A673 (cell line): ENCODE data around the gene ACKR2. TPM values are rescaled to one million over a fixed set of nuclear protein-coding genes. Genes with fewer than 3 reads are reported as not detected.

Source experiments
- BruUV-seq: library from RNA; stranded (reverse); fragments of 400-500 nt; replicated peaks from 2 replicates; lab custom pipeline; 2021; lab: Mats Ljungman, UMichigan
- CTCF ChIA-PET: fragments of 300-600 bp; sonication (Branson Sonifier 250); formaldehyde crosslinking; loops from one replicate; lab custom pipeline; 2022; ENCODE audit warnings: antibody characterized with exemption; lab: Charles Lee
- POLR2A ChIA-PET: fragments of 300-600 bp; sonication (Branson Sonifier 250); formaldehyde crosslinking; loops from one replicate; lab custom pipeline; 2022; ENCODE audit warnings: antibody characterized with exemption; ENCODE audit not compliant: low non-redundant PET; lab: Charles Lee
- DNase-seq: peaks from one replicate; pipeline ENCODE4 v3.0.0-alpha.2; 2015; ENCODE audit warnings: low spot score
- H3K27ac ChIP-seq: fragments of 200-600 bp; sonication (generic); 2 replicates; pipeline ENCODE4 v1.5.1; 2016; ENCODE audit warnings: mixed run types, low read depth, mild to moderate bottlenecking, mixed read lengths, antibody characterized with exemption, low read length; ENCODE audit not compliant: poor library complexity, severe bottlenecking
- H3K27me3 ChIP-seq: fragments of 200-600 bp; sonication (generic); replicated peaks from 2 replicates; pipeline ENCODE4 v1.6.1; 2017; ENCODE audit warnings: mixed run types, low read depth, mild to moderate bottlenecking, mixed read lengths, antibody characterized with exemption, low read length; ENCODE audit not compliant: insufficient read depth, poor library complexity
- H3K36me3 ChIP-seq: fragments of 200-600 bp; sonication (generic); 2 replicates; pipeline ENCODE4 v1.6.1; 2016; ENCODE audit warnings: mixed run types, mild to moderate bottlenecking, mixed read lengths, antibody characterized with exemption, low read length; ENCODE audit not compliant: insufficient read depth, poor library complexity, severe bottlenecking
- H3K4me1 ChIP-seq: fragments of 200-600 bp; sonication (generic); 2 replicates; pipeline ENCODE4 v1.6.1; 2017; ENCODE audit warnings: mixed run types, mild to moderate bottlenecking, mixed read lengths, antibody characterized with exemption, low read length; ENCODE audit not compliant: insufficient read depth, poor library complexity, severe bottlenecking
- H3K4me3 ChIP-seq: fragments of 200-600 bp; sonication (generic); 2 replicates; pipeline ENCODE4 v1.5.1; 2016; ENCODE audit warnings: low read depth, mixed run types, mild to moderate bottlenecking, mixed read lengths, low read length; ENCODE audit not compliant: poor library complexity, severe bottlenecking
- H3K9me3 ChIP-seq: fragments of 200-600 bp; sonication (generic); 2 replicates; pipeline ENCODE4 v1.6.1; 2016; ENCODE audit warnings: mixed run types, low read depth, mild to moderate bottlenecking, mixed read lengths, antibody characterized with exemption, low read length; ENCODE audit not compliant: poor library complexity, severe bottlenecking
- EZH2 ChIP-seq: fragments of 200-600 bp; sonication (generic); IDR thresholded peaks from 2 replicates; pipeline ENCODE4 v1.6.1; 2017; ENCODE audit warnings: borderline replicate concordance, low read depth, mild to moderate bottlenecking, mixed read lengths, antibody characterized with exemption, low read length; ENCODE audit not compliant: poor library complexity, severe bottlenecking
- intact Hi-C: fragments of 100-400 bp; cut with micrococcal nuclease; formaldehyde crosslinking; loops from one replicate; pipeline ENCODE4 v1.10.0; 2022; ENCODE audit not compliant: unreplicated experiment
- total RNA-seq: library from RNA; stranded (reverse); gene quantifications from 2 replicates; pipeline ENCODE4 v1.2.3, GENCODE V29; 2021
- TF ChIP-seq, protein P1 (sequence below): fragments of 300-800, 200-600 bp; sonication (generic); conservative IDR thresholded peaks from 2 replicates; pipeline ENCODE4 v1.5.1; 2017; ENCODE audit warnings: low read depth, mild to moderate bottlenecking, antibody characterized with exemption, low read length, moderate library complexity, mixed read lengths

The ACKR2 gene
- total RNA-seq, 1 experiment from 2014 or later, result not detected

DNA sequence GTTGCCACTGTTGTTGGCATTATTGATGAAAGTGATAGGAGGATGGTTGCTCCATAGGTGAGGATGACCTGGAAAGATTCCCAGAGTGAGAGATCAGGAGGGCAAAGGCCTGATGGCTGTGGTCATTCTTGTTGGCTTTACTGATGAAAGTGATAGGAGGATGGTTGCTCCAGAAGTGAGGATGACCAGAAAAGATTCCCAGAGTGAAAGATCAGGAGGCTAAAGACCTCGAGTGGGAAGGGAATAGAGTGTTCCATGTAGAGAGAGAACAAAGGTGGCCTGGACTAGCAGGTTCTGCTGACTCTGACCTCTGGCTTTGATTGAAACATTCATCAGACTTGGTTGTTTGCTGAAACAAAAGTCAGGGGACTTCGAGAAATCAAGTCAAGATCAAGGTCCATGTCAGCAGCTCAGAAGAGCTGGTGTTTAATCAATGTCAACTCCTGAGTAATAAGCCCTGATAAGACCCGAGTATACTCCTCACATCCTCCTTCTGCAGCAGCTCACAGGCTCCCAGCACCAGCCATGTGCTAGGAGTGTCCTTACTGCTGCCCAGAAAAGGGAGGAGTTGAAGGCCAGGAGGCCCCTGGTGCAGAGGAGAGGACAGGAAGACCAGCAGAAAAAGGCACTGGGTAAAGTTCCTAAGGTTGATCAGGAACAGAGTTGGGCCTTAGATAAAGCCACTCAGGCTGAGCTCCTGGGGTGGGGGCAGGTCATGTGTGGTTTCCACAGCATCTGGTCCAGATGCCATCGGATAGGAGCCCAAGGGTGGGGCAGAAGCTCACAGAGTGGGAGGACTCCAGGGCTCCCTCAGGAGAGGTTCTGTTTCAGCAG, 46.5 kb downstream of the ACKR2 start:
- Histone ChIP-seq H3K36me3 (no peaks in the 10 kb centered on the region), H3K4me3 (no peak overlapping the region), H3K4me1 (no peaks in the 10 kb centered on the region), H3K9me3 (no peaks in the 10 kb centered on the region), H3K27ac (no peak overlapping the region), H3K27me3 (no peaks in the 10 kb centered on the region)
- CTCF ChIA-PET, result no interaction called here
- DNase-seq, result no peak
- POLR2A ChIA-PET, result no interaction called here
- intact Hi-C loops, result no loop called here
- BruUV-seq, result no TSS peak
- TF ChIP-seq EZH2, result no peak
- TF ChIP-seq, protein P1, sequence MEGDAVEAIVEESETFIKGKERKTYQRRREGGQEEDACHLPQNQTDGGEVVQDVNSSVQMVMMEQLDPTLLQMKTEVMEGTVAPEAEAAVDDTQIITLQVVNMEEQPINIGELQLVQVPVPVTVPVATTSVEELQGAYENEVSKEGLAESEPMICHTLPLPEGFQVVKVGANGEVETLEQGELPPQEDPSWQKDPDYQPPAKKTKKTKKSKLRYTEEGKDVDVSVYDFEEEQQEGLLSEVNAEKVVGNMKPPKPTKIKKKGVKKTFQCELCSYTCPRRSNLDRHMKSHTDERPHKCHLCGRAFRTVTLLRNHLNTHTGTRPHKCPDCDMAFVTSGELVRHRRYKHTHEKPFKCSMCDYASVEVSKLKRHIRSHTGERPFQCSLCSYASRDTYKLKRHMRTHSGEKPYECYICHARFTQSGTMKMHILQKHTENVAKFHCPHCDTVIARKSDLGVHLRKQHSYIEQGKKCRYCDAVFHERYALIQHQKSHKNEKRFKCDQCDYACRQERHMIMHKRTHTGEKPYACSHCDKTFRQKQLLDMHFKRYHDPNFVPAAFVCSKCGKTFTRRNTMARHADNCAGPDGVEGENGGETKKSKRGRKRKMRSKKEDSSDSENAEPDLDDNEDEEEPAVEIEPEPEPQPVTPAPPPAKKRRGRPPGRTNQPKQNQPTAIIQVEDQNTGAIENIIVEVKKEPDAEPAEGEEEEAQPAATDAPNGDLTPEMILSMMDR, result no peak

DNA sequence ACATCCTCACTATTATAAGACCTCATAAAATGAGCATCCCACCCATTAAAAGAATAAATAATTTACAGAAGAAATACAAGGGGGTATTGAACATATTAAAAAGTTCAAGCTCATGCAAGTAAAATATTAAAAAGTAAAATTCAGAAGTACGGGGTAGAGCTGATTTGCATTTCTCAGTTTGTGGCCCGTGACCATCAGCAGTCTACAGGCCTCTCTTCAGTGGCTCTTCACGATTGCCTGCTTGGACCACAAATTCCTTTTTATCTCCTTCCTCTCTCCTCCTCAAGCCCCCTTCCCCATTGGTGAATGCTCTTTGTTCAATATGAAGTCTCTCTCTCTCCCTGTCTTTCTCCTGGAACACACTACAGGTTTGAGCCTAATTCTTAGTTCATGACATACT, 47.3 kb downstream of the ACKR2 start:
- Histone ChIP-seq H3K9me3 (no peaks in the 10 kb centered on the region), H3K36me3 (no peaks in the 10 kb centered on the region), H3K4me3 (no peak overlapping the region), H3K27me3 (no peaks in the 10 kb centered on the region), H3K4me1 (no peaks in the 10 kb centered on the region), H3K27ac (no peak overlapping the region)
- no peak for TF ChIP-seq EZH2
- TF ChIP-seq, protein P1, result no peak
- ChIA-PET POLR2A (no interaction called here), CTCF (no interaction called here)
- no TSS peak for BruUV-seq
- intact Hi-C loops, result no loop called here
- DNase-seq, result no peak

DNA sequence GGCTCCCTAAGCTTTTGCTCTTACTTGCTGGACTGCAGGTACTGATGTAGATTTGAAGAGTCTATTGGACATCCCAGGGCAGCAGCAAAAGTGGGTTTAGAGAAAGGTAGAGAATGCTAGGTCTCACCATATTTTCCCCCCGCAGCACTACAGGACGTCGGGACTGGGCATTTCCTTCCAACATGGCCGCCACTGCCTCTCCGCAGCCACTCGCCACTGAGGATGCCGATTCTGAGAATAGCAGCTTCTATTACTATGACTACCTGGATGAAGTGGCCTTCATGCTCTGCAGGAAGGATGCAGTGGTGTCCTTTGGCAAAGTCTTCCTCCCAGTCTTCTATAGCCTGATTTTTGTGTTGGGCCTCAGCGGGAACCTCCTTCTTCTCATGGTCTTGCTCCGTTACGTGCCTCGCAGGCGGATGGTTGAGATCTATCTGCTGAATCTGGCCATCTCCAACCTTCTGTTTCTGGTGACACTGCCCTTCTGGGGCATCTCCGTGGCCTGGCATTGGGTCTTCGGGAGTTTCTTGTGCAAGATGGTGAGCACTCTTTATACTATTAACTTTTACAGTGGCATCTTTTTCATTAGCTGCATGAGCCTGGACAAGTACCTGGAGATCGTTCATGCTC, 55.2 kb downstream of the ACKR2 start:
- Histone ChIP-seq H3K4me3 (no peak overlapping the region), H3K9me3 (no peaks in the 10 kb centered on the region), H3K4me1 (no peaks in the 10 kb centered on the region), H3K27me3 (no peaks in the 10 kb centered on the region), H3K27ac (no peak overlapping the region), H3K36me3 (no peaks in the 10 kb centered on the region)
- DNase-seq, result no peak
- no TSS peak for BruUV-seq
- intact Hi-C loops, result no loop called here
- ChIA-PET CTCF (no interaction called here), POLR2A (no interaction called here)
- no peak for TF ChIP-seq EZH2
- TF ChIP-seq, protein P1, result no peak
